ENCODE data around the gene PLS3. TPM values are rescaled to one million over a fixed set of nuclear protein-coding genes. Genes with fewer than 3 reads are reported as not detected.

PLS3 gene, protein sequence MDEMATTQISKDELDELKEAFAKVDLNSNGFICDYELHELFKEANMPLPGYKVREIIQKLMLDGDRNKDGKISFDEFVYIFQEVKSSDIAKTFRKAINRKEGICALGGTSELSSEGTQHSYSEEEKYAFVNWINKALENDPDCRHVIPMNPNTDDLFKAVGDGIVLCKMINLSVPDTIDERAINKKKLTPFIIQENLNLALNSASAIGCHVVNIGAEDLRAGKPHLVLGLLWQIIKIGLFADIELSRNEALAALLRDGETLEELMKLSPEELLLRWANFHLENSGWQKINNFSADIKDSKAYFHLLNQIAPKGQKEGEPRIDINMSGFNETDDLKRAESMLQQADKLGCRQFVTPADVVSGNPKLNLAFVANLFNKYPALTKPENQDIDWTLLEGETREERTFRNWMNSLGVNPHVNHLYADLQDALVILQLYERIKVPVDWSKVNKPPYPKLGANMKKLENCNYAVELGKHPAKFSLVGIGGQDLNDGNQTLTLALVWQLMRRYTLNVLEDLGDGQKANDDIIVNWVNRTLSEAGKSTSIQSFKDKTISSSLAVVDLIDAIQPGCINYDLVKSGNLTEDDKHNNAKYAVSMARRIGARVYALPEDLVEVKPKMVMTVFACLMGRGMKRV
- 69.7 and 79.4 TPM in 2 replicates for total RNA-seq

DNA sequence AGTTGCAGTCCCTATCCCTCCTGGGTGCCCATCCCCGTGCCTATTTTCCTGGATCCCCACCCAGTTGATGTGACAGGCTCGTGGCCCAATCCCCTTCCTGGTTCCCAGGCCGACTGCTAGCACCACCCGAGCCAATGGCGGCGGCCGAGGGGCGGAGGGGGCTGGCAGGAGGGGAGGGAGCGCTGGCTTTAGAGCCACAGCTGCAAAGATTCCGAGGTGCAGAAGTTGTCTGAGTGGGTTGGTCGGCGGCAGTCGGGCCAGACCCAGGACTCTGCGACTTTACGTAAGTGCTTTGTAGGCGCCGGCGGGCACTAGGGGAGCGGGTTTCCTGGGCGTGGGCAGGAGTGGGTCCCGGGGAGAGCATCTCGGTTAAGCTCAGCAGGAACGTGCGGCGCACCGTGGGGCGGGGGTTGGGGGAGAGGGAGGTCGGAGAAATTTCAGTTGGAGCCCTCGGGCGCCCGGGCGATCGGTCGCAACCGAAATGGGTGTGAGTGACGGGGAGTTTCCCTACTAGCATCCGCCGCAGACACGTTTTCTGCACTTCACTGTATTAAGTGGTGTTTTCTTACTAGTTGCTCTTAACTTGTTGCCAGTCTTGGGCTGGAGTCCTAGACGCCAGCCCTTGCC, at the start of gene PLS3:
PLS3 (plus strand) TSS at position 197 of the 627 bp plus-strand sequence. CDS start 49,077 bp downstream, outside the sequence.

